Neural progenitor cell (in vitro differentiated cells): ENCODE data around the gene NKAIN2. TPM values are rescaled to one million over a fixed set of nuclear protein-coding genes. Genes with fewer than 3 reads are reported as not detected.

Experiments used
- DNase-seq: peaks from one replicate; pipeline ENCODE4 v3.0.0-alpha.2; 2016; ENCODE audit warnings: low spot score
- H2AFZ ChIP-seq: fragments of 200-600 bp; sonication (generic); replicated peaks from 2 replicates; pipeline ENCODE4 v1.6.1; 2016; ENCODE audit warnings: antibody characterized with exemption
- H3F3A ChIP-seq: fragments of 200-600 bp; sonication (generic); 2 replicates; pipeline ENCODE4 v1.6.1; 2016; ENCODE audit warnings: antibody characterized with exemption, low read depth
- H3K27ac ChIP-seq: fragments of 200-600 bp; sonication (generic); 2 replicates; pipeline ENCODE4 v1.5.1; 2016; ENCODE audit warnings: mild to moderate bottlenecking
- H3K27me3 ChIP-seq: fragments of 200-600 bp; sonication (generic); 2 replicates; pipeline ENCODE4 v1.6.1; 2016; ENCODE audit warnings: mild to moderate bottlenecking, moderate library complexity
- H3K36me3 ChIP-seq: fragments of 200-600 bp; sonication (generic); 2 replicates; pipeline ENCODE4 v1.5.1; 2016
- H3K4me1 ChIP-seq: fragments of 200-600 bp; sonication (generic); 2 replicates; pipeline ENCODE4 v1.6.1; 2016; ENCODE audit warnings: mixed run types
- H3K4me2 ChIP-seq: fragments of 200-600 bp; sonication (generic); 2 replicates; pipeline ENCODE4 v1.6.1; 2016
- H3K4me3 ChIP-seq: fragments of 200-600 bp; sonication (generic); 2 replicates; pipeline ENCODE4 v1.5.1; 2016
- H3K79me2 ChIP-seq: fragments of 200-600 bp; sonication (generic); 2 replicates; pipeline ENCODE4 v1.6.1; 2016; ENCODE audit warnings: low read depth
- H3K9ac ChIP-seq: fragments of 200-600 bp; sonication (generic); 2 replicates; pipeline ENCODE4 v1.6.1; 2016
- H3K9me3 ChIP-seq: fragments of 200-600 bp; sonication (generic); 2 replicates; pipeline ENCODE4 v1.5.1; 2016; ENCODE audit warnings: low read depth
- H4K20me1 ChIP-seq: fragments of 200-600 bp; sonication (generic); 2 replicates; pipeline ENCODE4 v1.6.1; 2016; ENCODE audit warnings: low read depth
- H3K27ac Mint-ChIP-seq: 3 replicates; pipeline ENCODE4 v1.8.0; 2021; ENCODE audit warnings: mixed read lengths
- H3K27me3 Mint-ChIP-seq: 2 replicates; pipeline ENCODE4 v1.8.0; 2022; ENCODE audit warnings: low read depth, mild to moderate bottlenecking, inconsistent platforms, moderate library complexity, mixed read lengths; ENCODE audit not compliant: insufficient read depth
- H3K36me3 Mint-ChIP-seq: 3 replicates; pipeline ENCODE4 v1.8.0; 2021; ENCODE audit warnings: mixed read lengths
- H3K4me1 Mint-ChIP-seq: 3 replicates; pipeline ENCODE4 v1.8.0; 2021; ENCODE audit warnings: mixed read lengths
- H3K4me3 Mint-ChIP-seq: 3 replicates; pipeline ENCODE4 v1.8.0; 2021; ENCODE audit warnings: mild to moderate bottlenecking, moderate library complexity, mixed read lengths
- H3K9me3 Mint-ChIP-seq: 3 replicates; pipeline ENCODE4 v1.8.0; 2020; ENCODE audit warnings: mixed read lengths
- CTCF ChIP-seq: fragments of 200-600 bp; sonication (generic); IDR thresholded peaks from 2 replicates; pipeline ENCODE4 v1.5.1; 2017; ENCODE audit warnings: antibody characterized with exemption, mild to moderate bottlenecking
- EZH2 ChIP-seq: fragments of 200-600 bp; sonication (generic); IDR thresholded peaks from 2 replicates; pipeline ENCODE4 v1.6.1; 2017; ENCODE audit warnings: antibody characterized with exemption, mild to moderate bottlenecking, moderate library complexity
- EZH2phosphoT487 ChIP-seq: fragments of 200-600 bp; sonication (generic); IDR thresholded peaks from 2 replicates; pipeline ENCODE4 v1.6.1; 2017; ENCODE audit warnings: antibody characterized with exemption
- total RNA-seq: library from RNA; depleted of rRNA; stranded (reverse); fragments of >200 nt; gene quantifications from 2 replicates; pipeline ENCODE4 v1.2.3, GENCODE V29; 2015; ENCODE audit warnings: low replicate concordance

Gene NKAIN2
- total RNA-seq, 1 donor from 2014 or later: 0.45 TPM

GRCh38 chr6:123794190-123794589 is 9.5 kb upstream of the NKAIN2 start:
- no peak overlapping the region for H3K4me2 ChIP-seq
- Mint-ChIP-seq H3K27me3 (no peaks in the 10 kb centered on the region), H3K27ac (no peak overlapping the region), H3K4me1 (no peaks in the 10 kb centered on the region), H3K4me3 (no peak overlapping the region), H3K36me3 (no peaks in the 10 kb centered on the region), H3K9me3 (peaks cover 9% of the 10 kb centered on the region)
- TF ChIP-seq CTCF (no peak), EZH2phosphoT487 (no peak), EZH2 (no peak)
- H3F3A ChIP-seq: no peaks in the 10 kb centered on the region
- no peaks in the 10 kb centered on the region for H3K79me2 ChIP-seq
- H4K20me1 ChIP-seq: no peaks in the 10 kb centered on the region
- H2AFZ ChIP-seq: no peak overlapping the region
- no peaks in the 10 kb centered on the region for H3K9me3 ChIP-seq
- no peaks in the 10 kb centered on the region for H3K4me1 ChIP-seq
- no peak overlapping the region for H3K9ac ChIP-seq
- DNase-seq: no peak
- no peak overlapping the region for H3K4me3 ChIP-seq
- H3K27ac ChIP-seq: no peak overlapping the region
- no peaks in the 10 kb centered on the region for H3K27me3 ChIP-seq
- no peaks in the 10 kb centered on the region for H3K36me3 ChIP-seq

- Mint-ChIP-seq H3K27me3 (peaks cover 2% of the 10 kb centered on the region), H3K4me3 (no peak overlapping the region), H3K27ac (no peak overlapping the region), H3K9me3 (peaks cover 9% of the 10 kb centered on the region), H3K36me3 (no peaks in the 10 kb centered on the region), H3K4me1 (no peaks in the 10 kb centered on the region)
- Histone ChIP-seq H3F3A (no peaks in the 10 kb centered on the region), H3K9ac (no peak overlapping the region), H3K36me3 (no peaks in the 10 kb centered on the region), H3K9me3 (no peaks in the 10 kb centered on the region), H2AFZ (no peak overlapping the region), H3K4me1 (no peaks in the 10 kb centered on the region), H3K27ac (no peak overlapping the region), H3K4me3 (no peak overlapping the region), H3K27me3 (peaks cover 1% of the 10 kb centered on the region), H3K4me2 (no peak overlapping the region), H4K20me1 (no peaks in the 10 kb centered on the region), H3K79me2 (no peaks in the 10 kb centered on the region)
- TF ChIP-seq CTCF (no peak), EZH2phosphoT487 (no peak), EZH2 (no peak)
- DNase-seq: no peak
Measured at GRCh38 chr6:123794799-123795198, 8.9 kb upstream of the NKAIN2 start.

- no peak overlapping the region for H3K4me2 ChIP-seq
- H3K27ac ChIP-seq: no peak overlapping the region
- H3K79me2 ChIP-seq: no peaks in the 10 kb centered on the region
- no peaks in the 10 kb centered on the region for H3K36me3 ChIP-seq
- TF ChIP-seq CTCF (no peak), EZH2 (no peak), EZH2phosphoT487 (no peak)
- H3K9me3 ChIP-seq: no peaks in the 10 kb centered on the region
- H3K9ac ChIP-seq: no peak overlapping the region
- peaks cover 5% of the 10 kb centered on the region for H3K4me1 ChIP-seq
- H3K27me3 Mint-ChIP-seq: peaks cover 13% of the 10 kb centered on the region
- H3K36me3 Mint-ChIP-seq: no peaks in the 10 kb centered on the region
- peaks cover 12% of the 10 kb centered on the region for H3K4me1 Mint-ChIP-seq
- peaks cover 8% of the 10 kb centered on the region for H3F3A ChIP-seq
- DNase-seq: no peak
- H3K4me3 Mint-ChIP-seq: no peak overlapping the region
- H4K20me1 ChIP-seq: no peaks in the 10 kb centered on the region
- H3K27me3 ChIP-seq: peaks cover 57% of the 10 kb centered on the region
- no peak overlapping the region for H3K4me3 ChIP-seq
- H2AFZ ChIP-seq: no peak overlapping the region
- no peak overlapping the region for H3K27ac Mint-ChIP-seq
- H3K9me3 Mint-ChIP-seq: peaks cover 2% of the 10 kb centered on the region
Measured at GRCh38 chr6:123801067-123801466, 2.6 kb upstream of the NKAIN2 start.
